IPS DF 6.9 (cell line): Measurements from ENCODE around the gene NRCAM.

Source experiments
- DNase-seq: peaks from one replicate; pipeline ENCODE4 v3.0.0-alpha.2; 2013; ENCODE audit warnings: low read depth, low spot score
- H3K27ac ChIP-seq: one replicate; pipeline ENCODE4 v1.5.1; 2013; ENCODE audit warnings: low read length, control low read depth
- H3K27me3 ChIP-seq: 2 replicates; pipeline ENCODE4 v1.6.1; 2013; ENCODE audit warnings: mild to moderate bottlenecking, low read length; ENCODE audit not compliant: control insufficient read depth, insufficient read depth
- H3K36me3 ChIP-seq: 2 replicates; pipeline ENCODE4 v1.6.1; 2013; ENCODE audit warnings: low read length; ENCODE audit not compliant: control insufficient read depth, insufficient read depth
- H3K4me1 ChIP-seq: 2 replicates; pipeline ENCODE4 v1.6.1; 2013; ENCODE audit warnings: low read length; ENCODE audit not compliant: control insufficient read depth, insufficient read depth
- H3K4me3 ChIP-seq: 2 replicates; pipeline ENCODE4 v1.5.1; 2013; ENCODE audit warnings: mild to moderate bottlenecking, low read length
- H3K9me3 ChIP-seq: 2 replicates; pipeline ENCODE4 v1.6.1; 2013; ENCODE audit warnings: low read length, inconsistent platforms; ENCODE audit not compliant: control insufficient read depth, insufficient read depth
- WGBS: extraction: QIAGEN DNeasy Blood & Tissue Kit; methylation state at CpG from one replicate; pipeline ENCODE4 v1.1.7; 2013; ENCODE audit warnings: mixed read lengths, missing lambda C conversion rate; ENCODE audit not compliant: insufficient read length, insufficient coverage; 5-methylcytosine and 5-hydroxymethylcytosine counted together

Gene NRCAM

DNA sequence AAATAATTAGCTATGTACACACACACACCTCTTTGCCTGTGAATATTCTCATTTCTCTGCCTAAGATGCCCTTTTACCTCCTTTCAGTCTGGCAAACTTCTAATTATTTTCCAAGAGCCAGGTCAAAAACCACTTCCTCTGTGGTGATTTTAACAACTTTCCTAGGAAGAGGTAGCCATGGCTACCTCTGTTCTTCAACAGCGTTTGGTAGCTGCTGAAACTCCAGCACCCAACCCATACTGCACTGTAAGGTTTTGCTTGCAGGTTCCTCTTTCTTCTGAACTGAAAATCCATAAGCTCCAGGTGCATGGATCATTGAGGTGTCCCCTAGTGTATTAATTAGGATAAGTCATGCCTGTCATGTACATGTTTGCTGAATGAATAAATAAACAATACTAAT lies 25.6 kb downstream of the NRCAM start:
- Histone ChIP-seq H3K9me3 (no peaks in the 10 kb centered on the region), H3K4me3 (no peak overlapping the region), H3K4me1 (no peaks in the 10 kb centered on the region), H3K36me3 (no peaks in the 10 kb centered on the region), H3K27me3 (no peaks in the 10 kb centered on the region), H3K27ac (no peak overlapping the region)
- WGBS, result no CpG with 5 or more reads among the region's 1 CpG
- no peak for DNase-seq

DNA sequence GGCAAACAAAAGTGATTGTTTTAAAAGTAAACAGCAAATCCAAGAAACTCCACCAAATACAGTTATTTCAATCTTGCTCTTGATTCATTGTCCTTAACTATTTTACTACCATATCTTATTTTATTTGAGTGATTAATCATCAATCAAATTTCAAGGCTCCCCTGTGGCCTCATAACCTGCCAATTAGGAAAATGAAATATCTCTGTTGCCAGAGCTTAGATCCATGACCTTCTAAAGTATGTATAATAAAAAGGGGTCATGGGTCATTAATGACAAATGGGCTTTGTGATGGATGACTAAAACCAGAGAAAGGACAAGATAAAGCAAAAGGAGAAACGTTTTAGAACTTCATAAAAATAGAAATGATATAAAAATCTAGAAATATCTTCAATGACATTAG lies 28.5 kb downstream of the NRCAM start:
- Histone ChIP-seq H3K27me3 (no peaks in the 10 kb centered on the region), H3K36me3 (no peaks in the 10 kb centered on the region), H3K4me1 (no peaks in the 10 kb centered on the region), H3K27ac (no peak overlapping the region), H3K4me3 (no peak overlapping the region), H3K9me3 (no peaks in the 10 kb centered on the region)
- no CpG with 5 or more reads among the region's 1 CpG for WGBS
- DNase-seq, result no peak

DNA sequence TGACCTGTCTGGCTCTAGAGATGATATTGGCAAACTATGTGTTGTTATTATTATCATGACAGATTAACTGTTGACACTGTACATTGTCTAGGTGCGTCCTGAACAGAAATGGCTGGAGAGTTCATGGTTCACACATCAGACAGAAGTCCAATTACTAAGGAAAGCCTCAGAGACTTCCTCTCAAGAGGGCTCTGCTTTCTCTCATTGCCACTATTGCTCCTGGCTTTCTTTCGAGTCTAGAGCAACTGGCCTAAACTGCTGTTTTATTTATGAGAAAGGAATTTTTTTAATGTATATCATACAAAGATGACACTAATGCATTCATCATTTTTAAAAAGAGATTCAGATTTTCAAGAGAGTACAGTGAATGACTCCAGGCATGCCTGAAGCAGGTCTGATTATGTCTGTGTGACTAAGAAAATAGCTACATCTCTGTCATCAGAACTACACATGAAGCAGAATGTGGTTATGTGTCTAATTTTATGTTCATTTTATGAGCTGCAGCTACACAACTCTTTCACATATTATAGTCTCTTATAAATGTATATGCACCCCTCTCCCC lies 30.4 kb downstream of the NRCAM start:
- DNase-seq, result no peak
- Histone ChIP-seq H3K4me3 (no peak overlapping the region), H3K4me1 (no peaks in the 10 kb centered on the region), H3K36me3 (no peaks in the 10 kb centered on the region), H3K27me3 (no peaks in the 10 kb centered on the region), H3K9me3 (no peaks in the 10 kb centered on the region), H3K27ac (no peak overlapping the region)
- no CpG with 5 or more reads among the region's 2 CpGs for WGBS

DNA sequence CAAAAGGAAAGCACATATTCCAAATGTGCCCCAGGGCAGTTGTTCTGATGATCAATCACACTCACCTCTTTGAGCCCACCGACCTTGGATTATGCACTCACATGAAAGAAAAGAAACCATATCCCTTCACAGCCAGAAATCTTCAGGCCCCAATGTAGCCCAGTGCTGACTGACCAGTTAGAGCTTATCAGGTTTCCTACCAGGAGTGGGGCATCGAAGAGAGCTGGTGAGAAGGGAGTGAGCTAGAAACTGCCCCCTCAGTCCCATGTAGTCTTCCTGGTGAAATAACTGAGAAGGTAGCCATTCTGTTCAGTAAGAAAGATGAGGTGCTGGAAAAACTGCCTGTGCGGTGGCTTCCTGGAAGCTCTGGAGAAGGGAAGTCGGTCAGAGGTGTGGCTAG lies 32.2 kb downstream of the NRCAM start:
- Histone ChIP-seq H3K36me3 (no peaks in the 10 kb centered on the region), H3K4me1 (0 out of 2 replicates have a peak, but pooled peaks cover 1% of the 10 kb centered on the region), H3K27ac (no peak overlapping the region), H3K4me3 (no peak overlapping the region), H3K9me3 (no peaks in the 10 kb centered on the region), H3K27me3 (no peaks in the 10 kb centered on the region)
- DNase-seq, result no peak
- WGBS, result no CpG with 5 or more reads among the region's 4 CpGs

DNA sequence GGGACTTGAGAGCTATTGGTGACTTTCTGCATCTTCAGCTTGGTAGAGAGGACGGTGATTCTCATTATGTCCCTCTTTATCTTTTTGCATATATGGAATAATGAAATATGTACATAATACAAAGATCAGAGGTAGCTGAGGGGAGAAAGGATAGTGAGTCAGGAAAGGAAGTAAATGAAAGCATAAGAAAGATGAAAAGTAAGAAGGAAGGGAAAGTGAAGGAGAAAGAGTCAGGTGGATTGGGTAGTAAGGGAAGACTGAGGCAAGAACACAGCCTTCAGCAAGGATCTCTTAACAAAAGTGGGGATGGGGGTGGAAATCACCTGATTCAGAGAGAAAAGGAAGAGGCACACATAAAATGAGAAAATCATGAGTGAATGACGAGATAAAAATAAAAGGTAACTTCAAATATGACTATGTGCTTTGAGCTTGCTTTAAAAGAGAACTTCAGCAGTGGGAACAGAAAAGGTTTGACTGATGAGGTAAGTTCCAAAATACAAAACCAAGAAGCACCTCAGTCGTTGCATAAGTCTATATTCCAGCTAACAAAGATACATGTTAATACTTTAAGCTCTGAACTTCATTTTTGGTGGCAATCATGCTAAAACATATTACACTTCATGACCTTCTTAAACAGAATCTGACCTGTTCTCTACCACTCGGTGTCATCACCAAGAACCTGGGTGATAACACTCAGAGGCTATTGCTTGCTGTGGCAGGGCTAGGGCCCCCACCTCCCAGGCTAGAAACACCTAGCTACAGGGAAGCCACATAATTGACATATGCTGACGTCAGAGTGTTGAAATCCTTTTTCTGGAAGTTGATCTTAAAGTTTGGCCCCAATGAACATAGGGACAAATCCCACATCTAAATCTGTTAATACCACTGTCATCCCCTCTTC lies 32.9 kb downstream of the NRCAM start:
- no peaks in the 10 kb centered on the region for H3K27me3 ChIP-seq
- no peaks in the 10 kb centered on the region for H3K9me3 ChIP-seq
- no CpG with 5 or more reads among the region's 5 CpGs for WGBS
- no peaks in the 10 kb centered on the region for H3K36me3 ChIP-seq
- DNase-seq, result no peak
- H3K4me1 ChIP-seq, result 0 out of 2 replicates have a peak, but pooled peaks cover 1% of the 10 kb centered on the region
- no peak overlapping the region for H3K4me3 ChIP-seq
- H3K27ac ChIP-seq, result no peak overlapping the region

DNA sequence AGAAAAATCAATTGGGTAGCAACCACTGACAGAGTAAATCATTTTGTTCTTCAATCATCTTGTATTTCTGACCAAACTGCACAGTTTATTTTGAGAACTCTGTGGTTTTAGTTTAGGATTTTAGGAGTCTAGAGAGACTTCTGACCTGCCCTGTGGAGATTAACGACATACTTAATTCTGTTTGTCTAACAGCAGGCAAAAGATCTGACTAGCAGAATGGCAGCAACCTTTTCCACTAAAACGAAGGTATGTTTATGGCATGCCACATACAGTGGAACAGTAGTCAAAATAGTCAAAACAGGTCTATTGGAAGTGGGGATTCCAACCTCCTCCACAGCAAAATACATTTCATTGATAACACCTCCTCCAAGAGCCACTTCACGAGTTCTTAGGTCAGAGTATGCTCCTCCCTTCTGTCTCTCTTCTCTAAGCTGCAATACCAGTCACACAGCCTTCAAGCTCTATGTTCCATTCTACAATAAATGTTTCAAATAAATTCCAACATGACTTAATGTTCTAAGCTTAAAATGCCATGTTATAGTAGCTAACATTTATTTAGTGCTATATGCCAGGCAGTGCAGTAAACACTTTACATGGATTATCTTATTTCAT lies 34.4 kb downstream of the NRCAM start:
- H3K9me3 ChIP-seq, result no peaks in the 10 kb centered on the region
- H3K4me1 ChIP-seq, result 0 out of 2 replicates have a peak, but pooled peaks cover 1% of the 10 kb centered on the region
- H3K27ac ChIP-seq, result no peak overlapping the region

DNA sequence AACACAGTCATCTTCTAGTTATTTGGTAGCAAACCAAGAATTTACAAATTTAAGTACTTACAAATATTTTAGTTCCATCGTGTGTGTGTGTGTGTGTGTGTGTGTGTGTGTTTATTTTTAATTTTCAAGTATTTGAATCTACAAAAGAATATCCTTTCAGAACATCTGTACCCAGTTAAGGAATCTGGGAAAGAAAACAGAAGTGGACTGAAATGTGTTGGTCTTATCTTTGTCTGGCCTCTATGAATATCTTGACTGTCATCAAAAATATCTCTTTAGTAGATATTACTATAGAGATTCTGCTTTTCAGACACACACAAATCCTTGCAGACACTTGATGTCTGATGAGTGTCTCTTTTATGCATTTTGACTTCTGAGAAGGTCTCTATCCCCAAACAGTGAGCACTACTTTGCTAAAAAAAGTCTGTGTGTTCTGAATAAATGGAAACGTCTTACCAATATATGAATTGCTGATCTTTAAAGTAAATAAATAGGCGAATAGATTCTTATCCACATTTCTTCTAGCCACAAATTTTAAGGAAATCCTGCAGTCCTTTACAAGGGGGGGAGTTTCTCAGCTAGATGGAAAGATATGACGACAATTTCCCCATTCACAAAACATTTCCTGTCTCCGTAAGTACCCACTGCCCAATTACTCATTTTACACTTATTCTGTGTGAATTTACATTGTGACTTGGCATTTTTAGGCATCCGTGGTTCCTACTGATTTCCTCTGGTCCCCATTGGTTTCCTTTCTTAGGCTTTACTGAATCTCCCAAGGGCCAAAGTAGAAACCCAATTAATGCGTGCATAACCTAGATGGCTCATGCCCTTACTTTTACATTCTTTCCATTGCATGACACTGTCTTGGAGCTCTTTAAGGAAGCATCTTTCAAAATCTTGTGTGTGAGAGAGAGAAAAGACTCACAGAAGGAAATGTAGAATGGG lies 36.0 kb downstream of the NRCAM start:
- no peaks in the 10 kb centered on the region for H3K27me3 ChIP-seq
- no peaks in the 10 kb centered on the region for H3K9me3 ChIP-seq
- WGBS, result no CpG with 5 or more reads among the region's 7 CpGs
- H3K4me1 ChIP-seq, result 0 out of 2 replicates have a peak, but pooled peaks cover 1% of the 10 kb centered on the region
- H3K27ac ChIP-seq, result no peak overlapping the region
- H3K36me3 ChIP-seq, result no peaks in the 10 kb centered on the region
- no peak overlapping the region for H3K4me3 ChIP-seq
- no peak for DNase-seq

More for the DNA sequence above, 34.4 kb downstream of the NRCAM start:
- H3K27me3 ChIP-seq, result no peaks in the 10 kb centered on the region
- no peak for DNase-seq
- H3K4me3 ChIP-seq, result no peak overlapping the region
- WGBS, result no CpG with 5 or more reads among the region's 3 CpGs
- no peaks in the 10 kb centered on the region for H3K36me3 ChIP-seq

DNA sequence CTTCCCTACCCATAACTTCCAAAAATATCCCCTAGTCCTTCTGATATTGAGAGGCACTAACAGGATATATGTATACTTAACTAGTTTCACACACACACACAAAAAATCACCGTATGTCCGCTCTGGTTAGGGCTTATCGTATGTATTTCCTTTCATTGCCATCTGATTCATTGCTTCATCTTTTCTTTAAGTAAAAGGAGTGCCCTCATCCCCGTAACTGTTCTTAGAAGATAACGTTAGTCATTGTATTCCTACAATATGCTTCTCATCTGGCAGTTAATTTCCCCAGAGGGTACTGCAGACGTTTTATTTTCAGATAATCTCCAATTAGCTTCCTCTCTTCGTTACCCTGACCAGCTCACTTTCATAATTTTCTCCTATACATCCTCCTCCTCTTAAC lies 37.3 kb downstream of the NRCAM start:
- Histone ChIP-seq H3K27ac (no peak overlapping the region), H3K9me3 (no peaks in the 10 kb centered on the region), H3K27me3 (no peaks in the 10 kb centered on the region), H3K4me1 (0 out of 2 replicates have a peak, but pooled peaks cover 1% of the 10 kb centered on the region), H3K36me3 (no peaks in the 10 kb centered on the region), H3K4me3 (no peak overlapping the region)
- 100% methylated on average over 1 of the region's 7 CpGs for WGBS
- no peak for DNase-seq

DNA sequence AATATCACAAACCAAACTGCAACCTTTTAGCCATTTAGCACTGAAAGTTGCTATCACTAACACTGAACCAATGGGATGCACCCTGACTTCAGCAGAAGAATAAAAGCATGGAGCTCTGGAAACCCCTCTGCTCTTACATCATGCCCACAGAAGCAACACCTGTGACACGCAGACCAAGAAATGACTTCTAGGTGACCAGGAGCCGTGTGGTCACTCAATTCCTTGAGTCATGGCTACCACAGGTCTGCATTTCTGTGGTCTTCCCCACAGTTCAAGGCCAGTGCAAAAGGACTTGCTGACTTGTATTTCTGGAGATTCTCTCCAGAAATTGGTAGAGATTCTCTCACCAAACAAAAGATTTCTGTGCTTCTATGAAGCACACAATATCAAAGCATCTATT lies 38.3 kb downstream of the NRCAM start:
- Histone ChIP-seq H3K4me3 (no peak overlapping the region), H3K4me1 (0 out of 2 replicates have a peak, but pooled peaks cover 1% of the 10 kb centered on the region), H3K9me3 (no peaks in the 10 kb centered on the region), H3K27ac (no peak overlapping the region), H3K27me3 (no peaks in the 10 kb centered on the region), H3K36me3 (no peaks in the 10 kb centered on the region)
- no peak for DNase-seq
- WGBS, result no CpG with 5 or more reads among the region's 2 CpGs

DNA sequence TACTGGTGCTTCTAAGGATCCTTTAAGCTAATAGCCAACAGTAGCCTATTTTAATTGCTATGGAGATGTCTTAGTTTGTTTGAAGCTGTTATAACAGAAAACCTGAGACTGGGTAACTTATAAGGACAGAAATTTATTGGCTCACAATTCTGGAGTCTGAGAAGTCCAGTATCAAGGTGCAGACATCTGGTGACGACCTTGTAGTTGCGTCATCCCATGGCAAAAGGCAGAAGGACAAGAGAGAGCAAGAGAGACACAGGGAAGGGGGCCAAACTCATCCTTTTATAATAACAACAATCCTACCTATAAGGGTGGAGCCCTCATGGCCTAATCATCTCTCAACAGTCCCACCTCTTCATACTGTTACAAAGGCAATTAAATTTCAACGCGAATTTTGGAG lies 39.1 kb downstream of the NRCAM start:
- Histone ChIP-seq H3K4me3 (no peak overlapping the region), H3K4me1 (0 out of 2 replicates have a peak, but pooled peaks cover 1% of the 10 kb centered on the region), H3K27ac (no peak overlapping the region), H3K36me3 (no peaks in the 10 kb centered on the region), H3K9me3 (no peaks in the 10 kb centered on the region), H3K27me3 (no peaks in the 10 kb centered on the region)
- no peak for DNase-seq
- WGBS, result no CpG with 5 or more reads among the region's 4 CpGs
